GM12878 (cell line): ENCODE results near the gene VSTM2B. TPM values are rescaled to one million over a fixed set of nuclear protein-coding genes. Genes with fewer than 3 reads are reported as not detected.

Experiments used
- ATAC-seq: fragments of 200-7000 bp; cut with Tn5 transposase; 3 replicates; pipeline ENCODE4 v1.9.1; 2020; ENCODE audit warnings: mild to moderate bottlenecking, moderate library complexity
- BruUV-seq: library from RNA; stranded (reverse); fragments of 400-500 nt; replicated peaks from 2 replicates; lab custom pipeline; 2021; lab: Mats Ljungman, UMichigan
- CTCF ChIA-PET: fragments of 300-600 bp; sonication (Branson Sonifier 250); formaldehyde crosslinking; extraction: SDS; loops from one replicate; lab custom pipeline; 2021; ENCODE audit warnings: inconsistent platforms; lab: Yijun Ruan, JAX
- POLR2A ChIA-PET: fragments of 350-600 bp; formaldehyde crosslinking; extraction: SDS; loops from one replicate; lab custom pipeline; 2021; ENCODE audit warnings: inconsistent platforms; lab: Charles Lee
- RAD21 ChIA-PET: fragments of 300-600 bp; sonication (Branson Sonifier 250); formaldehyde crosslinking; loops from one replicate; lab custom pipeline; 2023; ENCODE audit warnings: antibody characterized with exemption; ENCODE audit not compliant: unreplicated experiment; lab: Charles Lee
- SMC1A ChIA-PET: fragments of 300-600 bp; sonication (Branson Sonifier 250); formaldehyde crosslinking; loops from one replicate; lab custom pipeline; 2023; ENCODE audit not compliant: unreplicated experiment, uncharacterized antibody; lab: Charles Lee
- DNase-seq: peaks from one replicate; pipeline ENCODE4 v3.0.0-alpha.2; 2011; ENCODE audit warnings: low read depth, low spot score
- FAIRE-seq: peaks from 3 replicates; lab custom pipeline; 2011; peaks lifted over from hg19 to GRCh38; lab: Jason Lieb, UNC
- H2AFZ ChIP-seq: 2 replicates; pipeline ENCODE4 v1.6.0; 2011; ENCODE audit warnings: low read depth, low read length, control low read depth; ENCODE audit not compliant: control insufficient read depth
- H3K27ac ChIP-seq: 2 replicates; pipeline ENCODE4 v1.5.1; 2011; ENCODE audit warnings: control low read depth; ENCODE audit not compliant: control insufficient read depth, insufficient read depth
- H3K27me3 ChIP-seq, 2 experiments: replicated peaks in 1 of 2; 2 replicates each; pipeline versions ENCODE4 v1.6.0 to v1.6.1; 2011; ENCODE audit warnings: low read length in 1 of 2; ENCODE audit not compliant: control insufficient read depth in 2 of 2, insufficient read depth in 2 of 2
- H3K36me3 ChIP-seq, 2 experiments: 2 replicates each; pipeline ENCODE4 v1.5.1; 2011; ENCODE audit warnings: low read length in 1 of 2; ENCODE audit not compliant: control insufficient read depth in 2 of 2, insufficient read depth in 2 of 2
- H3K4me1 ChIP-seq: 2 replicates; pipeline ENCODE4 v1.6.1; 2011; ENCODE audit warnings: mild to moderate bottlenecking, low read length, moderate library complexity, mixed read lengths; ENCODE audit not compliant: control insufficient read depth, insufficient read depth
- H3K4me2 ChIP-seq: 2 replicates; pipeline ENCODE4 v1.6.0; 2011; ENCODE audit warnings: control low read depth; ENCODE audit not compliant: control insufficient read depth, insufficient read depth
- H3K4me3 ChIP-seq: fragments of 200-600 bp; sonication (generic); 2 replicates; pipeline ENCODE4 v1.5.1; 2016
- H3K79me2 ChIP-seq: 2 replicates; pipeline ENCODE4 v1.6.0; 2011; ENCODE audit warnings: low read length; ENCODE audit not compliant: control insufficient read depth, insufficient read depth
- H3K9ac ChIP-seq: 2 replicates; pipeline ENCODE4 v1.8.0; 2011; ENCODE audit warnings: low read length, control low read depth, mixed read lengths; ENCODE audit not compliant: control insufficient read depth, insufficient read depth
- H3K9me3 ChIP-seq: replicated peaks from 3 replicates; pipeline ENCODE4 v1.5.1; 2011; ENCODE audit warnings: mild to moderate bottlenecking, low read length; ENCODE audit not compliant: control insufficient read depth, insufficient read depth
- H4K20me1 ChIP-seq: 2 replicates; pipeline ENCODE4 v1.6.0; 2011; ENCODE audit not compliant: control insufficient read depth, insufficient read depth
- IKZF1 ChIP-seq: fragments of 450-650 bp; conservative IDR thresholded peaks from 2 replicates; pipeline ENCODE4 v1.6.1; 2017; ENCODE audit warnings: antibody characterized with exemption, mild to moderate bottlenecking
- NR2C1 ChIP-seq: fragments of 450-650 bp; IDR thresholded peaks from 2 replicates; pipeline ENCODE4 v1.6.1; 2017; ENCODE audit warnings: antibody characterized with exemption, mild to moderate bottlenecking, moderate library complexity
- NR2C2 ChIP-seq: IDR thresholded peaks from 2 replicates; pipeline ENCODE4 v1.6.1; 2011; ENCODE audit warnings: borderline replicate concordance, low read depth; ENCODE audit not compliant: control insufficient read depth, insufficient read length
- PML ChIP-seq: IDR thresholded peaks from 2 replicates; pipeline ENCODE4 v1.6.1; 2012; ENCODE audit warnings: low read length, inconsistent platforms
- SMAD1 ChIP-seq: fragments of 450-650 bp; IDR thresholded peaks from 2 replicates; pipeline ENCODE4 v1.6.1; 2018; ENCODE audit warnings: mild to moderate bottlenecking, low read depth; ENCODE audit not compliant: partially characterized antibody
- ZBED1 ChIP-seq: IDR thresholded peaks from 2 replicates; pipeline ENCODE4 v1.6.1; 2016; ENCODE audit warnings: borderline replicate concordance
- WGBS: methylation state at CpG from one replicate; pipeline ENCODE4 v1.1.6; 2016; ENCODE audit warnings: low lambda C conversion rate; ENCODE audit not compliant: insufficient replicate concordance, insufficient coverage; ENCODE audit errors: missing lambda C conversion rate; 5-methylcytosine and 5-hydroxymethylcytosine counted together
- in situ Hi-C: fragments of 300-500 bp; cut with MboI; formaldehyde crosslinking; loops from 9 replicates; pipeline ENCODE4 v1.14.3; 2018; ENCODE audit warnings: mixed read lengths
- intact Hi-C: fragments of 100-400 bp; cut with micrococcal nuclease; formaldehyde crosslinking; loops from one replicate; pipeline ENCODE4 v1.14.2; 2022; ENCODE audit not compliant: unreplicated experiment
- polyA plus RNA-seq, 11 experiments: library from polyadenylated mRNA; depleted of rRNA in 4 of 11; unstranded in 6 of 11; stranded (reverse) in 5 of 11; fragments of >200 nt; fragmentation: Nextera tagmentation in 4 of 11; fragmentation: Illumina TruSeq in 1 of 11; extraction: Ambion mirVana in 4 of 11; extraction: Trizol in 1 of 11; gene quantifications; 1 replicate in 1 of 11; 2 replicates in 10 of 11; pipeline versions ENCODE4 v1.2.1 to v1.2.3, GENCODE V29; 2011 to 2016; ENCODE audit warnings: inconsistent platforms in 2 of 11, missing spikeins in 2 of 11, low read depth in 1 of 11
- total RNA-seq, 4 experiments: library from RNA; depleted of rRNA in 3 of 4; stranded (reverse); fragments of >200 nt in 3 of 4; fragmentation: Illumina TruSeq in 1 of 4; extraction: Trizol in 1 of 4; gene quantifications; 2 replicates each; pipeline versions ENCODE4 v1.2.1 to v1.2.3, GENCODE V29; 2013 to 2021
- TF ChIP-seq, protein P1 (sequence below): fragments of 150-350 bp; IDR thresholded peaks from 2 replicates; pipeline ENCODE4 v1.6.1; 2016; ENCODE audit warnings: low read depth, low read length
- TF ChIP-seq, protein P2 (sequence below): IDR thresholded peaks from 2 replicates; pipeline ENCODE4 v1.6.1; 2011; ENCODE audit warnings: borderline replicate concordance, low read depth, mild to moderate bottlenecking, moderate library complexity, mixed read lengths, low read length; ENCODE audit not compliant: insufficient read depth; ENCODE audit errors: extremely low read length
- TF ChIP-seq, protein P3 (sequence below): fragments of 450-650 bp; IDR thresholded peaks from 2 replicates; pipeline ENCODE4 v1.6.1; 2017; ENCODE audit warnings: antibody characterized with exemption, mild to moderate bottlenecking, moderate library complexity

Gene VSTM2B
- total and polyA plus RNA-seq, 10 of the 15 experiments (the other 5 are each of a cell fraction or from before 2014, with no cell fraction given) = not detected

DNA sequence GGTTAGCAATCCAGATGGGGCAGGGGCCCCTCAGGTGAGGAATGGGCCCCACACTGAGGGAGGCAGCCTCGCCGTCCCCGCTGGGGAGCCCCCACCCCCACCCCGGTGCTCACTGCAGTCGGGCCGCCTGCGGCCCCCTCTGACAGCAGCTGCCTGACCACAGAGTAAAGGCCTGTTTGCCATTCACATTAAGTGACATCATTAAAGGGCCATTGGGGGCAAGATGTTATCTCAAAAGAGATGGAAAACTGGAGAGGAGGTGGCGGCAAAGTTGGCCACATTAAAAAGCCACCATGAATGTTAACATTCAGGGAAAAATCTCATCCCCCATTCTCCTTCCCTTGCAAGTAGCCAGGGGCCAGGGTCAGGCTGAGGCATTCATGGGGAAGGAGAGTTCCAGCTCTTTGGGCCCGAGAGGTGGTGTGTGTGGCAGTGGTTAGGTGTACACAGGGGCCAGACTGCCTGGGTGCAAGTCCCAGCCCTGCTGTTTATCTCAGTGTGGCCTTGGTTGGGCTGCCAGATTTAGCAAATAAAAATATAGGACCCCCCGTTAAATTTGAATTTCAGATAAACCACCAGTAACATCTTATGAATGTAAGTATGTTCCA, 20.9 kb downstream of the VSTM2B start:
- no peak for ATAC-seq
- no peaks in the 10 kb centered on the region for H3K36me3 ChIP-seq
- no peak overlapping the region for H2AFZ ChIP-seq
- H4K20me1 ChIP-seq = no peaks in the 10 kb centered on the region
- H3K4me2 ChIP-seq = no peak overlapping the region
- in situ Hi-C loops (no loop called here), intact Hi-C loops (no loop called here)
- RAD21 ChIA-PET = no interaction called here
- H3K27me3 ChIP-seq = no peaks in the 10 kb centered on the region
- H3K4me3 ChIP-seq = no peak overlapping the region
- no peak overlapping the region for H3K9ac ChIP-seq
- no peak for DNase-seq
- H3K27ac ChIP-seq = no peak overlapping the region
- TF ChIP-seq PML = no peak
- TF ChIP-seq NR2C1 = no peak
- TF ChIP-seq SMAD1 = no peak
- no peak for TF ChIP-seq IKZF1
- no peaks in the 10 kb centered on the region; the same call in 2 of the 3 replicates for H3K9me3 ChIP-seq
- SMC1A ChIA-PET = no interaction called here
- CTCF ChIA-PET = no interaction called here
- no TSS peak for BruUV-seq
- POLR2A ChIA-PET = no interaction called here
- H3K79me2 ChIP-seq = no peaks in the 10 kb centered on the region
- no peak for FAIRE-seq
- WGBS = 21% methylated on average over 8 of the region's 10 CpGs
- H3K4me1 ChIP-seq = no peaks in the 10 kb centered on the region

DNA sequence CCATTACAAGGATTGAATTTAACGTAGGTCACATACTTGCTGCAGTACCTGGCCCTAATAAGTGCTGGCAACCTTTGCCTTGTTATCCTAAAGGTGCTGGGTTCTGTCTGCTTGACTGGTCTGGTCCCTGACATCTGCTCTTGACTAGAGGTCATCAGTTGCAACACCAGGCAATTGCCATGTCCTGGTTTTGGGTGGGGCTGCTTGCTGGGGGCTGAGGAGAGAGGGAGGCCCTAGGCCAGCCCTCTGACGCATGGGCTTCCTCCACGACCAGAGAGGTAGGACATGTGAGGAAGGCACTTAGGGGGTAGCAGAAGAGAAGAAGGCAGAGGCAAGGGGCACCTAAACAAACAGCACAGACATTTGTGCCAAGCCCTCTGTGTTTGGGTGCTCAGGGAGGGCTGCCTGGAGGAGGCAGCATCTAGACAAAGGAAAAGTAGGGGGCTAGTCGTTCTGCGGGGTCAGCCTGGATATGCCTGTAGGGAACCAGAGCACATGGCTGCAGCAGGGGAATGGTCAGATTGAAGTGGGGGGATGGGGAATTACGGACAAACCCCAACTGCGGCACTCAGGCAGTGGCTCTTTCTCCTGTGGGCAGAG, 21.7 kb downstream of the VSTM2B start:
- POLR2A ChIA-PET = no interaction called here
- no peak overlapping the region for H3K4me2 ChIP-seq
- H3K36me3 ChIP-seq = no peaks in the 10 kb centered on the region
- H3K79me2 ChIP-seq = no peaks in the 10 kb centered on the region
- SMC1A ChIA-PET = no interaction called here
- WGBS = 43% methylated on average over 7 of the region's 7 CpGs
- in situ Hi-C loops = no loop called here
- DNase-seq (no peak), FAIRE-seq (no peak), ATAC-seq (no peak)
- no peaks in the 10 kb centered on the region; the same call in 2 of the 3 replicates for H3K9me3 ChIP-seq
- H3K4me1 ChIP-seq = no peaks in the 10 kb centered on the region
- H2AFZ ChIP-seq = no peak overlapping the region
- RAD21 ChIA-PET = no interaction called here
- BruUV-seq = no TSS peak
- H3K4me3 ChIP-seq = no peak overlapping the region
- H3K27ac ChIP-seq = no peak overlapping the region
- CTCF ChIA-PET = no interaction called here
- no peaks in the 10 kb centered on the region for H3K27me3 ChIP-seq
- intact Hi-C loops = no loop called here
- no peaks in the 10 kb centered on the region for H4K20me1 ChIP-seq
- no peak overlapping the region for H3K9ac ChIP-seq
- TF ChIP-seq, protein P1, sequence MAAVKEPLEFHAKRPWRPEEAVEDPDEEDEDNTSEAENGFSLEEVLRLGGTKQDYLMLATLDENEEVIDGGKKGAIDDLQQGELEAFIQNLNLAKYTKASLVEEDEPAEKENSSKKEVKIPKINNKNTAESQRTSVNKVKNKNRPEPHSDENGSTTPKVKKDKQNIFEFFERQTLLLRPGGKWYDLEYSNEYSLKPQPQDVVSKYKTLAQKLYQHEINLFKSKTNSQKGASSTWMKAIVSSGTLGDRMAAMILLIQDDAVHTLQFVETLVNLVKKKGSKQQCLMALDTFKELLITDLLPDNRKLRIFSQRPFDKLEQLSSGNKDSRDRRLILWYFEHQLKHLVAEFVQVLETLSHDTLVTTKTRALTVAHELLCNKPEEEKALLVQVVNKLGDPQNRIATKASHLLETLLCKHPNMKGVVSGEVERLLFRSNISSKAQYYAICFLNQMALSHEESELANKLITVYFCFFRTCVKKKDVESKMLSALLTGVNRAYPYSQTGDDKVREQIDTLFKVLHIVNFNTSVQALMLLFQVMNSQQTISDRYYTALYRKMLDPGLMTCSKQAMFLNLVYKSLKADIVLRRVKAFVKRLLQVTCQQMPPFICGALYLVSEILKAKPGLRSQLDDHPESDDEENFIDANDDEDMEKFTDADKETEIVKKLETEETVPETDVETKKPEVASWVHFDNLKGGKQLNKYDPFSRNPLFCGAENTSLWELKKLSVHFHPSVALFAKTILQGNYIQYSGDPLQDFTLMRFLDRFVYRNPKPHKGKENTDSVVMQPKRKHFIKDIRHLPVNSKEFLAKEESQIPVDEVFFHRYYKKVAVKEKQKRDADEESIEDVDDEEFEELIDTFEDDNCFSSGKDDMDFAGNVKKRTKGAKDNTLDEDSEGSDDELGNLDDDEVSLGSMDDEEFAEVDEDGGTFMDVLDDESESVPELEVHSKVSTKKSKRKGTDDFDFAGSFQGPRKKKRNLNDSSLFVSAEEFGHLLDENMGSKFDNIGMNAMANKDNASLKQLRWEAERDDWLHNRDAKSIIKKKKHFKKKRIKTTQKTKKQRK = no peak
- TF ChIP-seq ZBED1 = no peak
- TF ChIP-seq, protein P2, sequence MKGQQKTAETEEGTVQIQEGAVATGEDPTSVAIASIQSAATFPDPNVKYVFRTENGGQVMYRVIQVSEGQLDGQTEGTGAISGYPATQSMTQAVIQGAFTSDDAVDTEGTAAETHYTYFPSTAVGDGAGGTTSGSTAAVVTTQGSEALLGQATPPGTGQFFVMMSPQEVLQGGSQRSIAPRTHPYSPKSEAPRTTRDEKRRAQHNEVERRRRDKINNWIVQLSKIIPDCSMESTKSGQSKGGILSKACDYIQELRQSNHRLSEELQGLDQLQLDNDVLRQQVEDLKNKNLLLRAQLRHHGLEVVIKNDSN = no peak
- no peak for TF ChIP-seq NR2C2
- TF ChIP-seq, protein P3, sequence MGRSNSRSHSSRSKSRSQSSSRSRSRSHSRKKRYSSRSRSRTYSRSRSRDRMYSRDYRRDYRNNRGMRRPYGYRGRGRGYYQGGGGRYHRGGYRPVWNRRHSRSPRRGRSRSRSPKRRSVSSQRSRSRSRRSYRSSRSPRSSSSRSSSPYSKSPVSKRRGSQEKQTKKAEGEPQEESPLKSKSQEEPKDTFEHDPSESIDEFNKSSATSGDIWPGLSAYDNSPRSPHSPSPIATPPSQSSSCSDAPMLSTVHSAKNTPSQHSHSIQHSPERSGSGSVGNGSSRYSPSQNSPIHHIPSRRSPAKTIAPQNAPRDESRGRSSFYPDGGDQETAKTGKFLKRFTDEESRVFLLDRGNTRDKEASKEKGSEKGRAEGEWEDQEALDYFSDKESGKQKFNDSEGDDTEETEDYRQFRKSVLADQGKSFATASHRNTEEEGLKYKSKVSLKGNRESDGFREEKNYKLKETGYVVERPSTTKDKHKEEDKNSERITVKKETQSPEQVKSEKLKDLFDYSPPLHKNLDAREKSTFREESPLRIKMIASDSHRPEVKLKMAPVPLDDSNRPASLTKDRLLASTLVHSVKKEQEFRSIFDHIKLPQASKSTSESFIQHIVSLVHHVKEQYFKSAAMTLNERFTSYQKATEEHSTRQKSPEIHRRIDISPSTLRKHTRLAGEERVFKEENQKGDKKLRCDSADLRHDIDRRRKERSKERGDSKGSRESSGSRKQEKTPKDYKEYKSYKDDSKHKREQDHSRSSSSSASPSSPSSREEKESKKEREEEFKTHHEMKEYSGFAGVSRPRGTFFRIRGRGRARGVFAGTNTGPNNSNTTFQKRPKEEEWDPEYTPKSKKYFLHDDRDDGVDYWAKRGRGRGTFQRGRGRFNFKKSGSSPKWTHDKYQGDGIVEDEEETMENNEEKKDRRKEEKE = no peak
